Activated gamma-delta T cell treated with Interleukin-2 at 50 U/mL for 16 hours (primary cell): ENCODE data around the gene CST1.
"Not testable (repeated sequence)": the region's sequence is repeated elsewhere in the genome, so short reads cannot be mapped to it uniquely, and the experiment has no call there.

Experiments used
- DNase-seq: peaks from one replicate; pipeline ENCODE4 v3.0.0-alpha.2; 2020

Gene CST1

DNA sequence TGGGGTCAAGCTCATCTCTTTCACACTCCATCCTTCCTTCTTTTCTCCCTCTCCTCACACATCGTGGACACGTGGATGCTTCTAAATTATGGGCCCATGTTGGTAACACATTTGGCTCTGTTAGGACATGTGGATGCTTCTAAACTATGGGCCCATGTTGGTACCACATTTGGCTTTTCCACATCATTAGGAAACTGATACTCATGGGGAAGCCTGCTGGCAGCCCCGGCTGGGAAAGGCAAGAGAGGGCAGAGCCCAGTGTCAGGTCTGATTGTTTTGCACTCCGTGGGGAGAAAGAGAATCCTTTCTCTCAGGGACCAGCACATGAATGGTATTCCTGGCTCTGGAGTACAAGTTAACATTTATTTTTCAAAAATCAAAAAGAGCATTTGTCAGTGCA, 4.0 kb upstream of the CST1 start:
- DNase-seq, result no peak

GRCh38 chr20:23753589-23753988, 2.9 kb upstream of the CST1 start:
- no peak for DNase-seq

- DNase-seq, result no peak
These were observed 2.4 kb upstream of the CST1 start for GRCh38 chr20:23753194-23753548.

DNA sequence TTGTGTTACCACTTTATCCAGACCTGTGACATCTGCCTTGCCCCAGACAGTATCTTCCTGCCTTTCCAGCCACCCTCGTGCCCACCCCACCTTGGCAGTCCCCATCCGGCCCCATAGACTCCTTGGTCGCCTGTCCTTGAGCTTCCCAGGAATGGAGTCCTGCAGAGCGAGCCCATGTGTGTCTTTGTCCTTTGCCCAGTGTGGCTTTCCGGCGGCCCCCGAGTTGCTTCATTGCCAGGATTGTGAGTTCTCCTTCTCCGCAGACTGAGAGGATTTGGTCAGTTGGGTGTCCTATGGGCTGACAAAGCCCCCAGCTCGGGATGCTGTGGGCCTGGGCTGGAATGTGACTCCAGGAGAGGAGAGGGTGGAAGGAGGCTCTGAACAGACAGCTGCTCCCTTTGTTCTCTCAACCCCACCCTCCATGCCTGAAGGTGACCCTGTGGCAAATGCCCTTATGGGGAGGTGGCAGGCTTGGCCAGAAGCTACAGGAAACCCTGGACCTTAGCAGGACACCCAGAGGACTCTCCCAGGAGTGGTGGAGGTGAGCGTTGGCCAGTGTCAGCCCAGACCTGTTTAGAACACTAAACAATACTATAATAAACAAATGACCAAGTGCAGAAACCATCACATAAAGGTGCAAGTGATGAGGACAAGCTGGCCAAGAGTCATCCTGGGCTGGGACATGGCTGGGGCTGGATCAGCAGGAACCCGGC, 1.9 kb upstream of the CST1 start:
- no peak for DNase-seq

- DNase-seq, result no peak
These were observed 1.3 kb upstream of the CST1 start for GRCh38 chr20:23752019-23752418.

GRCh38 chr20:23749746-23750145, 989 bp downstream of the CST1 start:
- DNase-seq, result no peak

GRCh38 chr20:23748975-23749374, 1.8 kb downstream of the CST1 start:
- not testable (repeated sequence) for DNase-seq

- DNase-seq, result not testable (repeated sequence)
These were observed 3.2 kb downstream of the CST1 start for GRCh38 chr20:23747551-23747950.

GRCh38 chr20:23747092-23747491, 3.6 kb downstream of the CST1 start:
- not testable (repeated sequence) for DNase-seq

DNA sequence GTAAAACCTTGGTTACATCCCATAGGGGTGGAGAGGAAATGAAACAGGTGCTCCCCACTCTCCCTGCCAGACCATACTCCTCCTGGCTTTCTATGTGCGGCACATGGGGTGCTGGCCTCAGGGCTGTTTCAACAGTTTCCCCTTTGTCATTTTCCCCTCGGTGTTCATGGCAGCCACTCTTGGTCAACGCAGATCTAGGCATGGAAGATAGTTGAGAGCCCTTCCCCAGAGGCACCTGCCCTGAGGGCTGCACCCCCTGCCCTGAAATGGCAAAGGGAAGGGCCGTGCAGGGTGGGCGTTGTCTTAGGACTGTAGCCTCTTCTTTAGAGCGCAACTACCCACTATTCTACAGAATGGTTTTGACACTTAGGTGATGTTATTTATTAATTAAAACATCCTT, 4.4 kb downstream of the CST1 start:
- no peak for DNase-seq

DNA sequence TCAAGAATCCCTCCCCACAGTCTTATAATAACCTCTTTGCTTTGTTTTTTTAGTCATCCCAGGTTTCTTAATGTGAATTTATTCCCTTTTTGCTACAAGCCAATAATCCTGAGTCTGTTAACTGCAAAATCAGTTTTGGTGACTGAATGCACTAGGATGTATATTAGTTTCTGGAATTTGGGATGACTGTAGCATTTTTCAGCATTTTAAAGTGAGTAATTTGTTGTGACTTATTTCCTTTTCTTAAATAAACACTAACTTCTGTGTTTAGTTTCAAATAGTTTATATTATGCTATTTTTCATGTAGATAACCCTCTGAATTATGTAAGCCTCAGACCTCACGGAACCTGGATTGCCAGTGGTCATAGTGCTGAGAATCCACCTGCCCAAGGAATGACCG, 5.5 kb downstream of the CST1 start:
- DNase-seq, result no peak

GRCh38 chr20:23744817-23745216, 5.9 kb downstream of the CST1 start:
- DNase-seq, result no peak

GRCh38 chr20:23735391-23735790, 15.3 kb downstream of the CST1 start:
- DNase-seq, result not testable (repeated sequence)

GRCh38 chr20:23734949-23735348, 15.8 kb downstream of the CST1 start:
- not testable (repeated sequence) for DNase-seq

DNA sequence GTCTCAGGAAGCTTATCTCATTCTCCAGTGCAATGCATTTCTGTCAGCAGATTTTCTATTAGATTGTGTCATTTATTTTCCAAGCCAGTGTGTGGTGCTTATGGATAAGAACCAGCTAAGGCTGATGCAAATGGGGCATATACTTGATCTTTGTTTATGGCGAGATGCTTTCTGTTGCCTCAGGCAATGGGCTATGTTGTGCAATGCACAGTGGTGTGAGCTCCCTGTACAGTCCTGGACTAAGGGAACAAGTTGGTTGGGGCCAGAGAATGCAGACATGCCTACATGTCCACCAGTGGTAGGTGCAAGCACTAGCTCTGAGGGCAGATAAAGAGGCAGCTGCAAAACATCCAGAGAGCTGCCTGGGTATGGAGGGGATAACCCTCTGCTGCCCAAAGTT, 16.3 kb downstream of the CST1 start:
- DNase-seq, result not testable (repeated sequence)

DNA sequence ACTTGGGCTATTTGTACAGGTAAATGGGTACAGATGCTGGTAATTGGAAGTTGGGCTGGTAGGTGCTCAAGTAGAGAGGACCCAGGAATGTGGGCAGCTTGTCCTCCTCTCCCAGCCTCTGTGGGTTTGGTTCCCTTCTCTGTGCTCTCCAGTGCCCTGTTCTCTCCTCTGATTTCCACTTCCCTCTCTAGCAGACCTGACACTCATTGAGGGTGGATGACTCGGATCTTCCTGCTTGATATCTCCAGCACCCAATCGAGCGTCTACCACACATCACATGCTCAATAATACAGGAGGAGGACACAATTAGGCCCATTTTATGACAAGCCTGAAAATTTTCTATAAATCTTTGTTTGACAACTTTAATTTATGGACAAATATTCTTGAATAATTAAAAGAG, 23.7 kb downstream of the CST1 start:
- DNase-seq, result no peak

- no peak for DNase-seq
These were observed 25.6 kb downstream of the CST1 start for GRCh38 chr20:23725102-23725501.

DNA sequence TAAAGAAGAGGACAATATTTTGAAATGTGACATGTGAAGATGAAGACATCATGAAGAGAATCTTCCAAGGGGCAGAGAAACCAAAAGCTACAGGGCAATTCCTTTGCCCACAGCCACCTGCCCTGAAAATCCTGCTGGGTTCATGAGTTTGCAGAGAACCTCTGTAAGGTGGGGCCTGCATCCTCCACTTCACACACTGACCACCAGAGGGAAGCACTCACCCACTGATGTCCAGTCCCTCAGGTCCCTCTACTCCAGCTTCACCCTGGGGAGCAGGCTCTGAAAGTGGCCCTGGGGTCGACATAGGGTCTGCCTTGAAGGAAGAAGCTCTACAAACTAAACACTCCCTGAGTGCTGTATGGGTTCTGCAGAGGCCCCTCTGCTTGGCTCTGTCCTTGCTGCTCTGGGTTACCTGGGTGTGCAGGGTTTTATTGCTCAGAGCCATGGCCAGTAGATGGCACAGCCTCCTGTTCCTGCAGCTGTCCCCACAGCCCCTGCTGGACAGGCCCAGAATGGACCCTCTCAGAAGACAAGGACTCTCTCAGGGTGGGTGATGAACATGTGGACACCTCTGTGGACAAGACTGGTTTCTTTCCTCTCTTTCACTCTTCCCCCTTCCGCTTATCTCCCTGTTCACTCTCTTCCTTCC, 27.0 kb downstream of the CST1 start:
- not testable (repeated sequence) for DNase-seq

- DNase-seq, result not testable (repeated sequence)
These were observed 27.9 kb downstream of the CST1 start for GRCh38 chr20:23722851-23723250.

- DNase-seq, result no peak
These were observed 28.8 kb downstream of the CST1 start for GRCh38 chr20:23721962-23722361.

- not testable (repeated sequence) for DNase-seq
These were observed 31.4 kb downstream of the CST1 start for GRCh38 chr20:23719351-23719750.

- not testable (repeated sequence) for DNase-seq
These were observed 39.0 kb downstream of the CST1 start for GRCh38 chr20:23711778-23712177.

DNA sequence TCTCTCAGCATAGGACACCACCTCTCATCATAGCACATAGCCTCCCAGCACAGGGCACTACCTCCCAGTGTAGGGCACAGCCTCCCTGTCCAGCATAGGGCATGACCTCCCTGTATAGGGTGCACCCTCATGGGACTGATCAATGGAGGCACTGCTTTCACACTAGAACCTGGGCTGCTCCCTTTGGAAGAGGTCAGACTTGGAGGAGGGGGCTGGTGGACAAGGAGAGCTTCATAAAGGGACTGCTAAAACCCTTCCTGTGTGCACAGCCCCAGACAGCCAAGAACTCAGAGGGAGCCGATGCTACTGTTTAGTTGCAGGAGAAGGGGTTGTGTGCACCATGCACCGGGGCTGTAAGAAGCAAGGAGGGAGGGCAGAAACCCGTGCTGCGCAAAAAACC, 40.0 kb downstream of the CST1 start:
- no peak for DNase-seq

DNA sequence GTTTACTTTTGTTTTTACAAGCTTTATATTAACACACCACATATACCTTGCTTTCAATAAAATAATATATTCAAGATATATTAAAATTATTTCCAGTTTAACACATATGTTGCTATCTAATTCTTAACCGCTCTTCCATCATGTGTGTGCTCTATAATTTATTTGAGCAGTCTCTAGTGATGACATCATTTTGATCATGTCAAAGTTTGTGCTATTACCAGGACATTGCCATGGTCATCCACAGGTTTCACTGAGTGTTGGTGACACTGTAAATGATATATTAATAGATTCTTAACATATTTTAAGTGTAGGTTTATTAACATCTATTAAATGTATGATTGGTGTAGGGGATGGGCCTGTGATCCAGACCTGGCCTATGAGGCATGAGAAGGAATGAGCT, 44.8 kb downstream of the CST1 start:
- no peak for DNase-seq

- DNase-seq, result no peak
These were observed 48.7 kb downstream of the CST1 start for GRCh38 chr20:23702021-23702420.
